AG04449 (cell line): Measurements from ENCODE around the gene MYD88.

ENCODE experiments used
- CTCF ChIA-PET: fragments of 350-600 bp; formaldehyde crosslinking; extraction: SDS; loops from one replicate; lab custom pipeline; 2021; ENCODE audit warnings: antibody characterized with exemption; lab: Yijun Ruan, JAX
- POLR2A ChIA-PET: fragments of 400-600, 350-600 bp; formaldehyde crosslinking; extraction: SDS; loops from one replicate; lab custom pipeline; 2020; ENCODE audit warnings: antibody characterized with exemption, inconsistent platforms; lab: Yijun Ruan, JAX
- DNase-seq: peaks from one replicate; pipeline ENCODE4 v3.0.0-alpha.2; 2010; ENCODE audit warnings: low read depth, low spot score
- H3K4me3 ChIP-seq: 2 replicates; pipeline ENCODE4 v1.5.1; 2011; ENCODE audit warnings: low read depth, mild to moderate bottlenecking, control low read depth, low read length
- TF ChIP-seq, protein P1 (sequence below): IDR thresholded peaks from one replicate; pipeline ENCODE4 v1.5.1; 2011; ENCODE audit warnings: mild to moderate bottlenecking, moderate library complexity, low read length, control low read depth, inconsistent platforms; ENCODE audit not compliant: insufficient read depth; ENCODE audit errors: missing control alignments

Gene MYD88

DNA sequence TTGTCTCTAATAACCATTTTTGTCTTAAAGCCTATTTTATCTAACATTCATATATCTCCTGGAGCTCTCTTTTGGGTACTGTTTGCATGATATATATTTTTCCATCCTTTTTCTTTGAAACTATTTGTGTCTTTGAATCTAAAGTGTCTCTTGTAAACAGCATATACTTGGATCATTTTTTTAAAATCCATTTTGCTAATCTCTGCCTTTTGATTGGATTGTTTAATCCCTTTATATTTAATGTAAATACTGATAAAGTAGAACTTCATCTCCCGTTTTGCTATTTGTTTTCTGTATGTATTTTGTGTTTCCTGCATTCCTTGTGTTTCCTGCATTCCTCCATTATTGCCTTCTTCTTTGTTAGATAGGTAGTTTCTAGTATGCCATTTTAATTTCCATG lies 32.9 kb upstream of the MYD88 start:
- TF ChIP-seq, protein P1, sequence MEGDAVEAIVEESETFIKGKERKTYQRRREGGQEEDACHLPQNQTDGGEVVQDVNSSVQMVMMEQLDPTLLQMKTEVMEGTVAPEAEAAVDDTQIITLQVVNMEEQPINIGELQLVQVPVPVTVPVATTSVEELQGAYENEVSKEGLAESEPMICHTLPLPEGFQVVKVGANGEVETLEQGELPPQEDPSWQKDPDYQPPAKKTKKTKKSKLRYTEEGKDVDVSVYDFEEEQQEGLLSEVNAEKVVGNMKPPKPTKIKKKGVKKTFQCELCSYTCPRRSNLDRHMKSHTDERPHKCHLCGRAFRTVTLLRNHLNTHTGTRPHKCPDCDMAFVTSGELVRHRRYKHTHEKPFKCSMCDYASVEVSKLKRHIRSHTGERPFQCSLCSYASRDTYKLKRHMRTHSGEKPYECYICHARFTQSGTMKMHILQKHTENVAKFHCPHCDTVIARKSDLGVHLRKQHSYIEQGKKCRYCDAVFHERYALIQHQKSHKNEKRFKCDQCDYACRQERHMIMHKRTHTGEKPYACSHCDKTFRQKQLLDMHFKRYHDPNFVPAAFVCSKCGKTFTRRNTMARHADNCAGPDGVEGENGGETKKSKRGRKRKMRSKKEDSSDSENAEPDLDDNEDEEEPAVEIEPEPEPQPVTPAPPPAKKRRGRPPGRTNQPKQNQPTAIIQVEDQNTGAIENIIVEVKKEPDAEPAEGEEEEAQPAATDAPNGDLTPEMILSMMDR = no peak
- POLR2A ChIA-PET = no interaction called here
- CTCF ChIA-PET = interaction anchor here (5.1 kb wide), 1 partner anchor 12 kb away, joined by 25 read pairs; no protein-coding TSS in a partner anchor
- DNase-seq = no peak
- H3K4me3 ChIP-seq = no peak overlapping the region

DNA sequence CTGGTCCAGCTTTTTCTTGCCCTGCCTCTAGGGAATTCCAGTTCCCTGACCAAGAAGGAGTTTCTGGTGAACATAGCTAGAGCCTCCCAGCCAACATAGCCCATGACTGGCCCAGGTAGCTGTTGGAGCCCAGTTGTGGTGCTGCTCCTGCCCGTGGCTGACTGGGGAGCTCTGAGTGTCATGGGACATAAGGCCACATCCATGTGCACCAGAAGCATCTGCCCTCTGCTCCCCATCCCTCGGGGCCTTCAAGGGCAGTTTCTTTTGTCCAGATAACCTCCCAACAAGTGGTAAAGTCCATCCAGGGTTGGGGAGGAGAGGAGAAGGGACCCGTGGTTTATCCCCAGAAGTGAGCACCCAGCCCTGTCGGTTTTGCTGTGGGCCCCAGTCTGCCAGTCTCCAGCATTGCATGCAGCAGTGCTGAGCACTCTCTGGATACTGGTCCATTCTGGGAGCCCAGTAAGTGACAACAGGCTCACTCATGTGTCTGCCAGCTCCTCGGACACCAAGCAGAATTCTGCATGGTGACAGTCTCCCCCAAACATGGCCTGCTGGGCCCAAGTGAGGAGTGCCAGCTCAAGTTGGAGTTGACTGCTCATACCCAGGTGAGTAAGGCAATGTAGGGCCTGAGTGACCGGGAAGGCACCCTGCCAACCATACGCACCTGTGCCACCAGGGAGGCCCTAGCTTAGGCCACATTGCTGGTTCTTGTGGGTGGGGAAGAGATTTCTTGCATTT lies 30.4 kb upstream of the MYD88 start:
- DNase-seq = no peak
- ChIA-PET CTCF (interaction anchor here (5.1 kb wide), 1 partner anchor 10 kb away, joined by 25 read pairs; no protein-coding TSS in a partner anchor), POLR2A (no interaction called here)
- H3K4me3 ChIP-seq = no peak overlapping the region
- TF ChIP-seq, protein P1 = no peak

DNA sequence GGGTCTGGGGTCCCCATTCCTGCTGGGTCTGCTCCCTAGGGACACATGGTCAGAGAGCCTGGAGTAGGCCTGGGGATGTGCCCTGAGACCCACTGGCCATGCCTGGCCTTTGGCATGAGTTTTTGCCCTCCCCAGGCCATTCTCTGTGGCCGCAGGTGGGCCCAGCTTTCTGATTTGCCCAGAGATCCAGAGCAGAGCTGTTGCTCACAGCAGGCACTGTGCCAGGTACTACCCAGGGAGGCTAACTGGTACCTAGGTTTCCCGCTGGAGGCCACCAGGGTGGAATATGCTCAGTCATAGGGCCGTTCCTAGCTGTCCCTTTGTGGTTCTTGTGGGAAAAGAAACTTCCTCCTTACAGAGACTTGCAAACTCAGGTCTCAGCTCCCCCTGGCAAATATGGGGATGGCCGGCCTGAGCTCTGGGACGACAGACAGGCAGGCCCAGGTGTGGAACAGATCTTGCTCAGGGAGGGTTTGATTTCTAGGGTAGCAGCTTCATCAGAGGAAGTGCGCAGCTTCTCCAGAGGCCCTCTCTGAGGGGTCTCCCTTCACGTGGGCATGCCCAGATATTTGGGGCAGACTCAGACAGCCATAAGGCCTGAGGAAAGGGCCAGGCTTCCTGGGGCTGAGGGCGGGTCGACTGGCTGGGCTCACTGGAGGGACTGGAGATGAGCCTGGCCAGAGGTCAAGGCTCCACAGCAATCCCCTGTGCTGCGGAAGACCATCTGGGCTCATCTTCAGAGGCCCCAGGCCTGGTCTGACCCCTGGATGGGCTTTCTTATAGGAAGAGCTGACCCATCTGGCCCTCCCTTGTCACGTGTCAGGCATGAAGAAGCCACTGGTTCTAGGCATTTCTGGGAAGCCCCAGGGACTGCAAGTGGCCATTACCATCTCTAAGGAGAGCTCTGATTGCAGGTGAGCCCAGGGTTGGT lies 29.5 kb upstream of the MYD88 start:
- ChIA-PET CTCF (interaction anchor here (5.1 kb wide), 1 partner anchor 9 kb away, joined by 25 read pairs; no protein-coding TSS in a partner anchor), POLR2A (no interaction called here)
- TF ChIP-seq, protein P1 = no peak
- no peak overlapping the region for H3K4me3 ChIP-seq
- no peak for DNase-seq

DNA sequence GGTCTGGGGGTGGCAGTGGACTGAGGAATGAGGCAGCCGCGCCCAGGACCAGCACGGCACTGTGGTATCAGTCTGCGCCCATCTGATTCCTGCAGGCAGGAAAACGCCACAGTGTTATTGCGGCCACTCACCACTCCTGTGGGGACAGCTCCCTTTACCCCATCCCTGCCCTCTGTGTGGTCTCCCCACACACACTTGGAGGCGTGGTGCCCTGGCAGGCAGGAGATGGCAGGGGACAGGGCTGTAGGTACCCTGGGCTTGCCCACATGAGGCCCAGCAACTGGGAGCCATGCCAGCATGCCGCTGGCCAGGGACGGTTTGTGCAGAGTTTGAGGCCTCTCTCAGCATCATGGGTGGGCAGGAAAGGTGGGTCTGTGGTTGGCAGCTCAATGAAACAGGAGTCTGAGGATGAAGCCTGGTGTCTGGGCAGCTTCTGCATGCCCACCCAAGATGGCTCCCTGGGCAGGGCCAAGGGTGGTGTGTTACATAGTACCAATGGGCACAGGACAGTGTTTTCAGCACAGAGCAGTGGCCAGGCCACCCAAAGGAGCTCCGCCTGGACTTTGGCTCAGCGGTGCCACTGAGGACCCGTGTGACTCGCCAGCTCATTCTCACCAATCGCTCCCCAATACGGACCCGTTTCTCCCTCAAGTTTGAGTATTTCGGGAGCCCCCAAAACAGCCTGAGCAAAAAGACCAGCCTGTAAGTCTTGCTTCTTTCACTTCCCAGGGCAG lies 28.7 kb upstream of the MYD88 start:
- CTCF ChIA-PET = interaction anchor here (5.1 kb wide), 1 partner anchor 8 kb away, joined by 25 read pairs; no protein-coding TSS in a partner anchor
- no peak for DNase-seq
- H3K4me3 ChIP-seq = no peak overlapping the region
- POLR2A ChIA-PET = no interaction called here
- TF ChIP-seq, protein P1 = no peak

DNA sequence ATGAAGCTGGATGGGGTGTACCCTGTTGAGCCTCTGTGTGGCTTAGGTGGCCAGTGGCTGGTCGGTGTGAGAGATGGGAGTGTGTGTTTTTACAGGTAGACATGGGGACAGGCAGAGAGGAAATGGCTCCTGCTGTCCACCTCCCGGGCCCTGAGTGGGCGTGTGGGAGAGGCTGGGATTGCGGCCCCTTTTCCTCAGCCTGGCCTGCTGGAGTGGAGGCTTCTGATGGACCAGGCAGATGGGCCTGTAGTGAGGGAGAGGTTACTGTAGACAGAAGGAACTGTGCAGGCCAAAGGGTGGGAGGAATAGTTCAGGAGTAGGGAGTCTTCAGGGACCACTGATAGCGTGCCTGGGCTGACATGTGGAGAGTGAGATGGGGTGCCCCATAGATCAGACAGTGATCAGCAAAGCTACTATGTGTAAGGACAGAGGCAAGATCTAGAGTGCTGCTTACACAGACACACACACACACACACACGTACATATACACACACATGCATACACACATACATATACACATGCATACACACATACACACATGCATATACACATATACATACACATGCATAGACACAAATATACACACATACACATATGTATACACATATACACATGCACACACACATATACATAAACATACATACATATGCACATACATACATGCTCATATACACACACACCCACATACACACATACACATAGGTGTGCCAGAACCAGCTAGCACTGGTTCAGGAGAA lies 28.0 kb upstream of the MYD88 start:
- TF ChIP-seq, protein P1 = no peak
- DNase-seq = no peak
- no peak overlapping the region for H3K4me3 ChIP-seq
- CTCF ChIA-PET = interaction anchor here (1.1 to 5.1 kb wide), 2 partner anchors 7 to 370 kb away, joined by 3 to 25 read pairs; no protein-coding TSS in a partner anchor
- POLR2A ChIA-PET = no interaction called here
